Endodermal cell (in vitro differentiated cells): Measurements from ENCODE around the gene TMCO1. TPM values are rescaled to one million over a fixed set of nuclear protein-coding genes. Genes with fewer than 3 reads are reported as not detected.
"Not testable (repeated sequence)": the region's sequence is repeated elsewhere in the genome, so short reads cannot be mapped to it uniquely, and the experiment has no call there.

Experiments
- DNase-seq: peaks from one replicate; pipeline ENCODE4 v3.0.0-alpha.2; 2017
- H3K27ac ChIP-seq: 2 replicates; pipeline ENCODE4 v1.5.1; 2013; ENCODE audit warnings: mild to moderate bottlenecking, low read depth, low read length, moderate library complexity
- H3K27me3 ChIP-seq: 2 replicates; pipeline ENCODE4 v1.6.1; 2013; ENCODE audit warnings: mild to moderate bottlenecking, low read length, moderate library complexity; ENCODE audit not compliant: insufficient read depth, control insufficient read depth, poor library complexity, severe bottlenecking
- H3K36me3 ChIP-seq: 2 replicates; pipeline ENCODE4 v1.7.0; 2013; ENCODE audit warnings: mild to moderate bottlenecking, low read length, moderate library complexity; ENCODE audit not compliant: control insufficient read depth, insufficient read depth
- H3K4me1 ChIP-seq: one replicate; pipeline ENCODE4 v1.7.0; 2013; ENCODE audit warnings: low read length; ENCODE audit not compliant: control insufficient read depth, insufficient read depth
- H3K4me3 ChIP-seq: 2 replicates; pipeline ENCODE4 v1.5.1; 2013; ENCODE audit warnings: mild to moderate bottlenecking, low read length, moderate library complexity
- H3K9ac ChIP-seq: 2 replicates; pipeline ENCODE4 v1.6.1; 2013; ENCODE audit warnings: mild to moderate bottlenecking, low read length, moderate library complexity; ENCODE audit not compliant: poor library complexity, severe bottlenecking; ENCODE audit errors: extremely low read depth
- H3K9me3 ChIP-seq: 2 replicates; pipeline ENCODE4 v1.6.1; 2013; ENCODE audit warnings: mild to moderate bottlenecking, low read length, moderate library complexity; ENCODE audit not compliant: control insufficient read depth
- H3K27ac Mint-ChIP-seq: 2 replicates; pipeline ENCODE4 v1.8.0; 2020; ENCODE audit warnings: mixed read lengths
- H3K27me3 Mint-ChIP-seq: 2 replicates; pipeline ENCODE4 v1.8.0; 2021; ENCODE audit warnings: mild to moderate bottlenecking, mixed read lengths; ENCODE audit not compliant: insufficient read depth
- H3K36me3 Mint-ChIP-seq: 2 replicates; pipeline ENCODE4 v1.8.0; 2020; ENCODE audit warnings: low read depth, mixed read lengths
- H3K4me1 Mint-ChIP-seq: 2 replicates; pipeline ENCODE4 v1.8.0; 2020; ENCODE audit warnings: mixed read lengths
- H3K4me3 Mint-ChIP-seq: 2 replicates; pipeline ENCODE4 v1.8.0; 2020; ENCODE audit warnings: mild to moderate bottlenecking, moderate library complexity, mixed read lengths
- H3K9me3 Mint-ChIP-seq: 2 replicates; pipeline ENCODE4 v1.8.0; 2020; ENCODE audit warnings: mild to moderate bottlenecking, mixed read lengths
- CTCF ChIP-seq: fragments of 200-600 bp; sonication (generic); conservative IDR thresholded peaks from 2 replicates; pipeline ENCODE4 v1.5.0; 2021; ENCODE audit warnings: antibody characterized with exemption, mild to moderate bottlenecking
- WGBS, 2 experiments: methylation state at CpG; one replicate each; pipeline versions ENCODE4 v1.1.5 to v1.1.7; 2013; ENCODE audit warnings: missing lambda C conversion rate in 2 of 2, mixed read lengths in 1 of 2; ENCODE audit not compliant: insufficient coverage in 1 of 2, insufficient read length in 1 of 2; 5-methylcytosine and 5-hydroxymethylcytosine counted together
- total RNA-seq, 2 donors: library from RNA; stranded (reverse); fragmentation: NEBNext Ultra II Directional in 1 of 2; extraction: Animal tissue kit (Norgen Biotek cat#: 25700) in 1 of 2; gene quantifications; 2 replicates in 1 of 2; 3 replicates in 1 of 2; pipeline ENCODE4 v1.2.1, GENCODE V29; 2021

Gene TMCO1
- total RNA-seq, 2 donors from 2014 or later: 76.2 to 79.6 TPM

DNA sequence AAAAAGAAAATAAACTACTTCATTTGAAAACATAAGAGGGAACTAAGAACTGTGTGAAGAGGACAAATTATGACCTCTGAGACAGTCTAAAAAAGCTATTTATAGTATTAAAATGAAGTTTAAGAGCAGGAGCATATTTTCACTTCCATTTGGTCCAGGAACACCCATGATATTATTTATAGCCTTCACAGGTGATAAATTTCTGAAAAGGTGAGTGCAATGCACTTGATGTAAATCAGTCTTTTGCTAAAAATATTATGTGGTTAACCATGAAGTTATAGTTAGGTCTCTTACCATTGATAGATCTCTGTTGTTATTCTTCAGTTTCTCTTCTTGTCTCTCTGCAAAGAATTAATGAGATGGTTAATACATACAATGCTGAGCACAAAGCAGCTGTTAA lies 14.7 kb downstream of the TMCO1 start:
- no peaks in the 10 kb centered on the region for H3K9me3 Mint-ChIP-seq
- no peak for TF ChIP-seq CTCF
- Histone ChIP-seq H3K9me3 (no peaks in the 10 kb centered on the region), H3K4me3 (no peak overlapping the region), H3K27ac (no peak overlapping the region), H3K27me3 (no peaks in the 10 kb centered on the region), H3K9ac (no peak overlapping the region), H3K36me3 (peaks cover 62% of the 10 kb centered on the region), H3K4me1 (no peaks in the 10 kb centered on the region)
- H3K4me1 Mint-ChIP-seq: no peaks in the 10 kb centered on the region
- DNase-seq: no peak
- H3K27ac Mint-ChIP-seq: no peak overlapping the region
- peaks cover 36% of the 10 kb centered on the region for H3K36me3 Mint-ChIP-seq
- H3K27me3 Mint-ChIP-seq: no peaks in the 10 kb centered on the region
- no peak overlapping the region for H3K4me3 Mint-ChIP-seq

- Histone ChIP-seq H3K27ac (no peak overlapping the region), H3K4me1 (no peaks in the 10 kb centered on the region), H3K4me3 (no peak overlapping the region), H3K27me3 (no peaks in the 10 kb centered on the region), H3K9me3 (no peaks in the 10 kb centered on the region), H3K36me3 (peaks cover 57% of the 10 kb centered on the region), H3K9ac (no peak overlapping the region)
- Mint-ChIP-seq H3K27me3 (no peaks in the 10 kb centered on the region), H3K27ac (no peak overlapping the region), H3K36me3 (peaks cover 35% of the 10 kb centered on the region), H3K4me1 (peaks cover 7% of the 10 kb centered on the region), H3K4me3 (no peak overlapping the region), H3K9me3 (no peaks in the 10 kb centered on the region)
- 97 to 100% methylated on average over 1 of the region's 1 CpG for WGBS, 2 experiments
- no peak for DNase-seq
- no peak for TF ChIP-seq CTCF
Measured at GRCh38 chr1:165748550-165748949, 20.1 kb downstream of the TMCO1 start.

DNA sequence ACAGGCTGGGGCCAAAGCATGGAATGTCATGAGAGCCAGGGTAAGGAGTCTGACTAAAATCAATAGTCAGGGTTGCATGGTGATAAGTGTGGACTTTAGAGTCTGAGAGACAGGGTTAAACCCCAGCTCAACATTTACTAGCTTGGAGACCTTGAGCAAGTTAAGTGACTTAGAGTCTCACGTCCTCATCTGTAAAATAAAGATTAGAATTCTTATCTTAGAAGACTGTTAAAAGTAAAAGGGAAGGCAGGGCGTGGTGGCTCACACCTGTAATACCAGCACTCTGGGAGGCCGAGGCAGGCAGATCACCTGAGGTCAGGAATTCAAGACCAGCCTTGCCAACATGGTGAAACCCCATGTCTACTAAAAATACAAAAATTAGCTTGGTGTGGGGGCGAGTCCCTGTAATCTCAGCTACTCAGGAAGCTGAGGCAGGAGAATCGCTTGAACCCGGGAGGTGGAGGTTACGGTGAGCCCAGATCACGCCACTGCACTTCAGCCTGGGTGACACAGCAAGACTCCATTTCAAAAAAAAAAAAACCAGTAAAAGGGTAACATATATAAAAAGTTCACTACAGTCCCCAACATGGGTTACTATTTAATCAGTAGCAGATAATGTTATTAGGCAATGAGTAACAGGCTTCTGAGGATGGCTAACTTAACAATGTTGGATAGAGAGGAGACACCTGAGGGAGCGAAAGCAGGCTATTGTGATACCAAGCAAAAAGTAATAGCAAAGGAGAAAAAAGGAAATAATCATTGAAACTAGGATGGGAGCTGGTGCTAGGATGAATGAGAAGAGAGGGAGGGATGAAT lies 20.8 kb downstream of the TMCO1 start:
- H3K4me1 ChIP-seq: no peaks in the 10 kb centered on the region
- no peaks in the 10 kb centered on the region for H3K27me3 ChIP-seq
- DNase-seq: peak; percentile 53
- H3K27ac Mint-ChIP-seq: no peak overlapping the region
- WGBS, 2 experiments: 70 to 79% methylated on average over 4 to 9 of the region's 9 CpGs
- H3K4me3 Mint-ChIP-seq: no peak overlapping the region
- no peak overlapping the region for H3K9ac ChIP-seq
- peaks cover 33% of the 10 kb centered on the region for H3K36me3 Mint-ChIP-seq
- no peak overlapping the region for H3K27ac ChIP-seq
- peaks cover 7% of the 10 kb centered on the region for H3K4me1 Mint-ChIP-seq
- no peak overlapping the region for H3K4me3 ChIP-seq
- H3K9me3 ChIP-seq: no peaks in the 10 kb centered on the region
- no peaks in the 10 kb centered on the region for H3K9me3 Mint-ChIP-seq
- TF ChIP-seq CTCF: no peak
- H3K36me3 ChIP-seq: peaks cover 55% of the 10 kb centered on the region
- no peaks in the 10 kb centered on the region for H3K27me3 Mint-ChIP-seq

GRCh38 chr1:165744913-165745312 lies 23.8 kb downstream of the TMCO1 start:
- H3K27me3 ChIP-seq, H3K27me3 Mint-ChIP-seq, H3K9ac ChIP-seq, H3K27ac ChIP-seq, H3K4me3 Mint-ChIP-seq, H3K9me3 Mint-ChIP-seq, H3K4me3 ChIP-seq, DNase-seq, H3K4me1 Mint-ChIP-seq, H3K27ac Mint-ChIP-seq, H3K4me1 ChIP-seq, H3K9me3 ChIP-seq: not testable (repeated sequence)
- peaks cover 55% of the 10 kb centered on the region for H3K36me3 ChIP-seq
- 92 to 100% methylated on average over 1 of the region's 1 CpG for WGBS, 2 experiments
- peaks cover 47% of the 10 kb centered on the region for H3K36me3 Mint-ChIP-seq
